ENCODE results near the gene SORBS1.

GRCh38 chr10:95556994-95557767 lies 4.0 kb downstream of the SORBS1 start:
- TF ChIP-seq CTCF (IDR thresholded peaks at IDR 0.05), result no peak
- no peak for TF ChIP-seq POLR2A (IDR thresholded peaks at IDR 0.05)
- TF ChIP-seq POLR2AphosphoS5 (IDR thresholded peaks at IDR 0.05), result no peak
- no peak for TF ChIP-seq EP300 (IDR thresholded peaks at IDR 0.05)
